ENCODE results near the gene SMG6. TPM values are rescaled to one million over a fixed set of nuclear protein-coding genes. Genes with fewer than 3 reads are reported as not detected.

SMG6 gene
- total RNA-seq, 1 experiment from 2014 or later: 25.6 TPM

- POLR2A ChIA-PET: interaction anchor here (0.6 kb wide), 1 partner anchor 83 kb away, joined by 3 read pairs; no protein-coding TSS in a partner anchor
- H3K4me3 Mint-ChIP-seq: no peak overlapping the region
Observed at GRCh38 chr17:2064980-2065785, 238.4 kb downstream of the SMG6 start.

DNA sequence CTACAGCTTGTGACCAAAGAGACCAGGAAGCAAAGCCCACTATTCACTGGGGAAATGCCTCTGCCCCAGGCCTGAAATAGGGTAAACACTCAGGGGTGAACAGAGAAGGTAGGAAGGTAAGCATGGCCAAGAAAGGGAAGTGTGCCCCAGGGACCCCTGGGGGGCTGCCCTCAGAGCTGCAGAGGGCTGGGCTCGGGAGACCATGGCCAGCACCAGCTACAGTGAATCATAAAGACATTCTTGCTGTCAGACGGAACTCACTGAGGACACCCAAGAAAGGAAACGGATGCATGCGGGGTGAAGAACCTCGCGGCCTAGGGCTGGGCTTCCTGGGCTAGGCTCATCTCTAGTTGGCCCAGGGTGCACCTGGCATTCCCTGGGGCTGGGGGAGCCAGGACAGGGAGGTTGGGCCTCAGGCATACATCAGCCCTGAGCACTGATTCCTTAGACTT, 239.0 kb downstream of the SMG6 start:
- peaks cover 19% of the 10 kb centered on the region for H3K27me3 Mint-ChIP-seq (ENCODE audit: low read depth)
- H3K4me3 Mint-ChIP-seq: no peak overlapping the region
- ATAC-seq (no peak), DNase-seq (ENCODE audit: low spot score) (no peak)
- ChIA-PET CTCF (interaction anchor here (0.7 to 11.0 kb wide), 9 partner anchors 8 to 196 kb away, joined by 3 to 96 read pairs (median 6); partner anchors contain the start of gene HIC1), POLR2A (interaction anchor here (0.6 kb wide), 1 partner anchor 82 kb away, joined by 3 read pairs; no protein-coding TSS in a partner anchor)
- peak overlapping the region; percentile 74 for H3K27ac Mint-ChIP-seq
- H3K36me3 Mint-ChIP-seq: peaks cover 3% of the 10 kb centered on the region
- TF ChIP-seq NR1H2 (CRISPR knock-in tag; IDR thresholded peaks at IDR 0.05) (no peak), ZNF219 (CRISPR knock-in tag; IDR thresholded peaks at IDR 0.05; ENCODE audit: borderline replicate concordance) (no peak), KAT7 (CRISPR knock-in tag; IDR thresholded peaks at IDR 0.05; ENCODE audit: borderline replicate concordance) (no peak), PRRX2 (CRISPR knock-in tag; IDR thresholded peaks at IDR 0.05) (no peak), TEAD1 (CRISPR knock-in tag; IDR thresholded peaks at IDR 0.05) (no peak), NFE2L1 (CRISPR knock-in tag; IDR thresholded peaks at IDR 0.05) (no peak), ZMAT4 (CRISPR knock-in tag; IDR thresholded peaks at IDR 0.05) (no peak)
- peaks cover 33% of the 10 kb centered on the region for H3K4me1 Mint-ChIP-seq
- H3K9me3 Mint-ChIP-seq: no peaks in the 10 kb centered on the region

More at GRCh38 chr17:2064980-2065785, 238.4 kb downstream of the SMG6 start:
- CTCF ChIA-PET: interaction anchor here (0.7 to 11.0 kb wide), 16 partner anchors 9 to 283 kb away, joined by 3 to 96 read pairs (median 4); partner anchors contain the start of gene HIC1
- Mint-ChIP-seq H3K27ac (peak overlapping the region; percentile 74; the same call in 1 of the 2 replicates), H3K9me3 (no peaks in the 10 kb centered on the region), H3K4me1 (peaks cover 31% of the 10 kb centered on the region), H3K36me3 (peaks cover 3% of the 10 kb centered on the region), H3K27me3 (ENCODE audit: low read depth) (peaks cover 13% of the 10 kb centered on the region)
- DNase-seq (ENCODE audit: low spot score): peak; percentile 90
- peak; percentile 85 for ATAC-seq
- TF ChIP-seq, protein P1, sequence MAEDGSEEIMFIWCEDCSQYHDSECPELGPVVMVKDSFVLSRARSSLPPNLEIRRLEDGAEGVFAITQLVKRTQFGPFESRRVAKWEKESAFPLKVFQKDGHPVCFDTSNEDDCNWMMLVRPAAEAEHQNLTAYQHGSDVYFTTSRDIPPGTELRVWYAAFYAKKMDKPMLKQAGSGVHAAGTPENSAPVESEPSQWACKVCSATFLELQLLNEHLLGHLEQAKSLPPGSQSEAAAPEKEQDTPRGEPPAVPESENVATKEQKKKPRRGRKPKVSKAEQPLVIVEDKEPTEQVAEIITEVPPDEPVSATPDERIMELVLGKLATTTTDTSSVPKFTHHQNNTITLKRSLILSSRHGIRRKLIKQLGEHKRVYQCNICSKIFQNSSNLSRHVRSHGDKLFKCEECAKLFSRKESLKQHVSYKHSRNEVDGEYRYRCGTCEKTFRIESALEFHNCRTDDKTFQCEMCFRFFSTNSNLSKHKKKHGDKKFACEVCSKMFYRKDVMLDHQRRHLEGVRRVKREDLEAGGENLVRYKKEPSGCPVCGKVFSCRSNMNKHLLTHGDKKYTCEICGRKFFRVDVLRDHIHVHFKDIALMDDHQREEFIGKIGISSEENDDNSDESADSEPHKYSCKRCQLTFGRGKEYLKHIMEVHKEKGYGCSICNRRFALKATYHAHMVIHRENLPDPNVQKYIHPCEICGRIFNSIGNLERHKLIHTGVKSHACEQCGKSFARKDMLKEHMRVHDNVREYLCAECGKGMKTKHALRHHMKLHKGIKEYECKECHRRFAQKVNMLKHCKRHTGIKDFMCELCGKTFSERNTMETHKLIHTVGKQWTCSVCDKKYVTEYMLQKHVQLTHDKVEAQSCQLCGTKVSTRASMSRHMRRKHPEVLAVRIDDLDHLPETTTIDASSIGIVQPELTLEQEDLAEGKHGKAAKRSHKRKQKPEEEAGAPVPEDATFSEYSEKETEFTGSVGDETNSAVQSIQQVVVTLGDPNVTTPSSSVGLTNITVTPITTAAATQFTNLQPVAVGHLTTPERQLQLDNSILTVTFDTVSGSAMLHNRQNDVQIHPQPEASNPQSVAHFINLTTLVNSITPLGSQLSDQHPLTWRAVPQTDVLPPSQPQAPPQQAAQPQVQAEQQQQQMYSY (CRISPR knock-in tag; IDR thresholded peaks at IDR 0.05): 0 out of 2 replicates have a peak, but pooled peaks have one; percentile 18
- TF ChIP-seq SP1 (CRISPR knock-in tag; conservative IDR thresholded peaks at IDR 0.05) (no peak), FOXP1 (CRISPR knock-in tag; IDR thresholded peaks at IDR 0.05; ENCODE audit: borderline replicate concordance) (peak; percentile 68; the same call in 1 of the 2 replicates), FOXP4 (CRISPR knock-in tag; IDR thresholded peaks at IDR 0.05) (peak; percentile 35; the same call in 1 of the 2 replicates), ZNF121 (CRISPR knock-in tag; IDR thresholded peaks at IDR 0.05) (peak; percentile 58; the same call in 1 of the 2 replicates)
- TF ChIP-seq, protein P2, sequence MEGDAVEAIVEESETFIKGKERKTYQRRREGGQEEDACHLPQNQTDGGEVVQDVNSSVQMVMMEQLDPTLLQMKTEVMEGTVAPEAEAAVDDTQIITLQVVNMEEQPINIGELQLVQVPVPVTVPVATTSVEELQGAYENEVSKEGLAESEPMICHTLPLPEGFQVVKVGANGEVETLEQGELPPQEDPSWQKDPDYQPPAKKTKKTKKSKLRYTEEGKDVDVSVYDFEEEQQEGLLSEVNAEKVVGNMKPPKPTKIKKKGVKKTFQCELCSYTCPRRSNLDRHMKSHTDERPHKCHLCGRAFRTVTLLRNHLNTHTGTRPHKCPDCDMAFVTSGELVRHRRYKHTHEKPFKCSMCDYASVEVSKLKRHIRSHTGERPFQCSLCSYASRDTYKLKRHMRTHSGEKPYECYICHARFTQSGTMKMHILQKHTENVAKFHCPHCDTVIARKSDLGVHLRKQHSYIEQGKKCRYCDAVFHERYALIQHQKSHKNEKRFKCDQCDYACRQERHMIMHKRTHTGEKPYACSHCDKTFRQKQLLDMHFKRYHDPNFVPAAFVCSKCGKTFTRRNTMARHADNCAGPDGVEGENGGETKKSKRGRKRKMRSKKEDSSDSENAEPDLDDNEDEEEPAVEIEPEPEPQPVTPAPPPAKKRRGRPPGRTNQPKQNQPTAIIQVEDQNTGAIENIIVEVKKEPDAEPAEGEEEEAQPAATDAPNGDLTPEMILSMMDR (IDR thresholded peaks at IDR 0.05): peak; percentile 65

All from WTC11 (cell line).